Mucosa of descending colon (tissue), 3 donors: ENCODE measurements around the gene CELF4. TPM values are rescaled to one million over a fixed set of nuclear protein-coding genes. Genes with fewer than 3 reads are reported as not detected.
A peak's percentile ranks its signal among the peaks of the same experiment; 100 is the strongest.

Source experiments
- ATAC-seq: fragments of 200-7000 bp; cut with Tn5 transposase; one replicate; pipeline ENCODE4 v1.9.1; 2020; ENCODE audit warnings: mild to moderate bottlenecking, moderate library complexity
- DNase-seq, 3 donors: peaks; one replicate each; pipeline ENCODE4 v3.0.0-alpha.2; 2020
- H3K36me3 ChIP-seq: fragments of 200-600 bp; one replicate; pipeline ENCODE4 v1.8.0; 2021; ENCODE audit warnings: low read depth, mild to moderate bottlenecking
- H3K4me1 ChIP-seq: fragments of 200-600 bp; one replicate; pipeline ENCODE4 v1.8.0; 2021; ENCODE audit warnings: low read depth, mild to moderate bottlenecking
- H3K4me3 ChIP-seq: fragments of 200-600 bp; one replicate; pipeline ENCODE4 v1.8.0; 2021; ENCODE audit warnings: mild to moderate bottlenecking
- H3K9me3 ChIP-seq: fragments of 200-600 bp; one replicate; pipeline ENCODE4 v1.8.0; 2021; ENCODE audit warnings: mild to moderate bottlenecking
- CTCF ChIP-seq: fragments of 200-600 bp; IDR thresholded peaks from one replicate; pipeline ENCODE4 v1.8.0; 2022; ENCODE audit warnings: antibody characterized with exemption, mild to moderate bottlenecking
- intact Hi-C, 2 donors: fragments of 100-400 bp; cut with DNase I in 1 of 2; cut with micrococcal nuclease in 1 of 2; formaldehyde crosslinking; loops; one replicate each; pipeline versions ENCODE4 v1.11.0 to v1.11.1; 2022; cut with DNase I, micrococcal nuclease
- total RNA-seq, 3 donors: library from RNA; stranded (reverse); fragmentation: NEBNext Ultra II Directional in 2 of 3; extraction: Animal tissue kit (Norgen Biotek cat#: 25700) in 2 of 3; gene quantifications; one replicate each; pipeline versions ENCODE4 v1.2.1 to v1.2.4, GENCODE V29; 2021 to 2023
- donor health status: DM: no; HTN: no; CAD: no; lungs with moderate emphysema.
- donor health status: DM: no; HTN: no; CAD: no.
- donor health status: DM: no; HTN: yes; CAD: no.

Gene CELF4
- total RNA-seq, 3 donors from 2014 or later: 0.32 to 4.4 (median 0.72) TPM

- TF ChIP-seq CTCF: peak; percentile 57
- no peaks in the 10 kb centered on the region for H3K9me3 ChIP-seq
- peak; percentile 57 to 80 (median 76) for DNase-seq
- peak; percentile 83 for ATAC-seq
- intact Hi-C loops: no loop called here
- no peak overlapping the region for H3K4me3 ChIP-seq
- H3K4me1 ChIP-seq: no peaks in the 10 kb centered on the region
- H3K36me3 ChIP-seq: no peaks in the 10 kb centered on the region
Observed at GRCh38 chr18:37537868-37538525, 27.6 kb downstream of the CELF4 start.

- TF ChIP-seq CTCF: no peak
- Histone ChIP-seq H3K4me3 (no peak overlapping the region), H3K4me1 (no peaks in the 10 kb centered on the region), H3K9me3 (no peaks in the 10 kb centered on the region), H3K36me3 (no peaks in the 10 kb centered on the region)
- intact Hi-C loops: no loop called here
- ATAC-seq (no peak), DNase-seq (peak in 1 of 3 donors; percentile 12)
Observed at GRCh38 chr18:37536656-37537055, 28.9 kb downstream of the CELF4 start.

DNA sequence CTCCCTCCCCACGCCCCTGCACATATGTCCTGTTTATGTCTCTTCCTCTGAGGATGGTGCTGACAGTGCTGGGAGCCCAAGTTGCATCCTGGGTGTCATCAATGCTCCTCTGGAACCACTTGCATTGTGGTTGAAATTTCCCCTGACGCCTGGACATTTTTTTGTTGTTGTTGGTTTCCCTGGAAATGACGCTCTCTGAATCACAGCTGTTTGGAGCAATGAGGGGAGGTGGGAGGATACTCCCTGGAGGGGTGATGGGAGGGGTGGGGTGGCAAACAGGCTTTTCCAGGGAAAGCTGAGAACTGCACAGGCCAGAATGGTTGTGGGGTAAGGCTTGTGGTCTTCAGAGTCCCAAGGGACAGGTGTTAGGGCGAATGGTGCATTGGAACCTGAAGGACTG lies 29.6 kb downstream of the CELF4 start:
- intact Hi-C loops: no loop called here
- Histone ChIP-seq H3K4me3 (no peak overlapping the region), H3K4me1 (no peaks in the 10 kb centered on the region), H3K9me3 (no peaks in the 10 kb centered on the region), H3K36me3 (no peaks in the 10 kb centered on the region)
- DNase-seq: peak in 1 of 3 donors; percentile 0
- TF ChIP-seq CTCF: no peak
- no peak for ATAC-seq

- intact Hi-C loops: no loop called here
- DNase-seq: peak in 1 of 3 donors; percentile 32
Observed at GRCh38 chr18:37534627-37535026, 31.0 kb downstream of the CELF4 start.

DNA sequence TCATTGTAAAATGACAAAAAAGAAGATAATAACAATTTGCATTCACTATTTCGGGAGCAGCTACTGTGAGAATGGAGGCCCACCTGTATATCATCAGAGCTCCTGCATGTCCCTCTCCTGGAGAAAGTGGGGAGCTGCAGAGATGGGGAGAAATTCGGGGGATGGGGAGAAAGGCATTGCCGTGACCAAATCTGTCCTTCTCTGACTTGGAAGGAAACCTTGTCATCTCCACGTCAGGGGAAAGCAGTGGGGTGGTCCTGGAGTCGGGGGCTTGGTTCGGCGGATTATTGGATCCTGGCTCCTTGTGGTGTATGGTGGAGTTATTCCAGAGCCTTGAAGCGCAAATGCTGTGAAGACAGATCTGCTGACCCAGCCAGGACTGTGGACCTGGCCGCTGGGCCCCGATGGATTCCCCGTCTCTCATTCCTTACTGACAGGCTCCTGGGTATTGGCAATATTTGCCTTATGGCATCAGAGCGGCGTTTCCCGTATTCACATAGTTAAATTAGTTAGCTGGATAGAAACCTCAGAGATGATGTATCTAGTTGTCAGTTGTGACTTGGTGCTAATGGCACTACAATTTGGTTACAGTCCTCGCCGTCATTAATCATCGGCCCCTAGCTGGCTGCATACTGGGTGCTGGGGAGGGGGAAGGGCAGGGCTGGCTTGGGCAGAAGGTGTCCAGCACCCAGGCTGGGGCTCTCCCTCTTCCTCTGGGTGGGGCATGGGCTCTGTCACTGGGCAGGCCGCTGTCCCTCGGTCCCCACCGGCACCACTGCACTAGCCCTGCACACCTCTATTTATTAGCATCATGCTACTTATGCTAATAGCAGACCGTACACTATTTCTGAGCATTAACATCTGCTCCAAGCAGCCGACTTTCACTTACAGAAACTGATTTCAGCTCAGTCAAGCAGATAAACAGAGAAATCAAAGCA lies 31.7 kb downstream of the CELF4 start:
- H3K36me3 ChIP-seq: no peaks in the 10 kb centered on the region
- no peaks in the 10 kb centered on the region for H3K9me3 ChIP-seq
- no peak overlapping the region for H3K4me3 ChIP-seq
- intact Hi-C loops: no loop called here
- DNase-seq (peak in 1 of 3 donors; percentile 14), ATAC-seq (no peak)
- no peaks in the 10 kb centered on the region for H3K4me1 ChIP-seq
- no peak for TF ChIP-seq CTCF

More at GRCh38 chr18:37534627-37535026, 31.0 kb downstream of the CELF4 start:
- no peak for ATAC-seq
- TF ChIP-seq CTCF: no peak
- Histone ChIP-seq H3K9me3 (no peaks in the 10 kb centered on the region), H3K4me3 (no peak overlapping the region), H3K4me1 (no peaks in the 10 kb centered on the region), H3K36me3 (no peaks in the 10 kb centered on the region)
